Stimulated activated CD4-positive, alpha-beta T cell treated with anti-CD3 and anti-CD28 coated beads, TNF-alpha, amount 100 ng/mL, for 24 hours (primary cell): ENCODE results near the gene COL8A2.

Source experiments
- DNase-seq, 3 experiments: peaks; one replicate each; pipeline ENCODE4 v3.0.0-alpha.2; 2020; ENCODE audit warnings: low read depth in 3 of 3

COL8A2 gene

DNA sequence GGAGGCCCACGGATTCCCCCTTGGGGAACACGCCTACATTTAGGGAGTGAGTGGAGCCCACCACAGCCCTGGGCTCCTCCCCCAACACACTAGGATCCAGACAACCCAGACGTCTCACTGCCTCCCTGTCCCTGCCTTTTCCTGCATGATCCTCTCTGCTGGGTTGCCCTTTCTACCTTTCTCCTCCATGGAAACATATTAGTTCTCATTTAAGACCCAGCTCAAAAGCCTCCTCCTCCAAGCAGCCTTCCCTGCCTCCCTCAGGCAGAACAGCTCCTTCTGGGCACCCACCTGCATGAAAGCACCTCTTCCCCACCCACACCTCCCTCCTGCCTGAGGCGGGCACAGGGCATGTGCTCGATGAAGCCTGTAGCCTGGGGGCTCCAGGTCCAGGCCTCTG, 10.7 kb downstream of the COL8A2 start:
- DNase-seq = no peak

DNA sequence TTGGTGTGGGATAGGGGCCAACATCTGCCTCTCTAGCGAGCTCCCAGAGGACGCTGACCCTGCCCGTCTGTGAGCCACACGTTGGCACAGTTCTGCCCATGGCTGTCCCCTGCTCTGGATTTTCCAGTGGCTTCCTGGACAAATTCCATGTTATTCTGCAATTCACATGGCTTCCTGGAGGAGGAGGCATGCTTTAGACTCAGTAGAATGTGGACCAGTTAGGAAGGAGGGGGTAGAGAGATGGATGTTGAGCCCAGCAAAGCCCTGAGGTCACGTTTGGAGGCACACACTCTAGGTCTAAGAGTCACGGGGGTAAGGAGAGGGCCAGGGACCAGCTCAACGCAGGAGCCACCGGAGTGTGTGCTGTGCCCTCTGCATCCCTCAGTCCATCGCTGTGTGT, 12.2 kb downstream of the COL8A2 start:
- no peak for DNase-seq

GRCh38 chr1:36111151-36111550, 13.9 kb downstream of the COL8A2 start:
- DNase-seq = no peak

DNA sequence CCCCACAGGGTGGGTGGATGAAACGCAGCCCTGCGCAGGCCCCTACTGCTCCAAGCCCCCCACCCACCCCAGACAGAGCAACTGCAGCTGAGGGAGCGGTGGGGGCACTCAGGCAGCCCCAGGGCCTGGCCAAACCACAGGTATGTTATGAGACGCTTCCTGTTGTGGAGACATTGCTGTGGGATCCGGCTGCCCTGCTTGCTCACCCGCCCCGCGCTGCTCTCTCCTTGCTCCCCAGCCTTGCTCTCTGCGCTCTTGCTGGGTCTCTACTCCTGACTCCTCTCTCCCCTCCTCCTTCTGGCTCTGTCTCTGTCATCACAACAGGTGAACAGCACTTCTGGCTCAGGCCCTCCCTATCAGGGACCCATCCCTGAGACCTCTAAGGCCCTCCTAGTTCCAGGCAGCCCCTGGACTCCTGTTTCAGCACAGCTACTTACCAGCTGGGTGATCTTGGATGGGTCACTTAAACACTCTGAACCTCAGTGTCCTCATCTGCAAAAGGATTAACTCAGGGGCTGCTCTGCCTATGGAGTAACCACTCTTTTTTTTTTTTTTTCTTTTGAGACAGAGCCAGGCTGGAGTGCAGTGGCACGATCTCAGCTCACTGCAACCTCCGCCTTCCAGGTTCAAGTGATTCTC, 15.9 kb downstream of the COL8A2 start:
- DNase-seq = no peak

DNA sequence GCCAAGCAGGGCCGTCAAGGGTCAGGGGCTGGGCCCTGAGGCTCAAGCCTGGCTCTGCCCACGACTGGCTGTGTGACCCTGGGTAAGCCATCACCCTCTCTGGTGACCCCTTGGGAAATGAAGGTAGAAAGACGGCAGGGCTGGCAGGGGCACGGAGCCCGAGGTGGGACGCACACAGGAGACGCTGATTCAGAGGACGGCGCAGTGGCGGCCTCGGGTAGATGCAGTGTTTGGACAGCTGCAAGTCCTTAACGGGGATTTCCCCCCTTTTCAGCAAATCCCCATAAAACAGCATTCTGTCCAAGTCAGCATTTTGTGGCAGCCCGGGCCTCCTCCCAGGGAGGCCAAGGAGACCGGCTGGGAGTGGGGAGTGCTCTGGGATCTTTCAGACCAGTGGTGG, 16.7 kb downstream of the COL8A2 start:
- DNase-seq = no peak

DNA sequence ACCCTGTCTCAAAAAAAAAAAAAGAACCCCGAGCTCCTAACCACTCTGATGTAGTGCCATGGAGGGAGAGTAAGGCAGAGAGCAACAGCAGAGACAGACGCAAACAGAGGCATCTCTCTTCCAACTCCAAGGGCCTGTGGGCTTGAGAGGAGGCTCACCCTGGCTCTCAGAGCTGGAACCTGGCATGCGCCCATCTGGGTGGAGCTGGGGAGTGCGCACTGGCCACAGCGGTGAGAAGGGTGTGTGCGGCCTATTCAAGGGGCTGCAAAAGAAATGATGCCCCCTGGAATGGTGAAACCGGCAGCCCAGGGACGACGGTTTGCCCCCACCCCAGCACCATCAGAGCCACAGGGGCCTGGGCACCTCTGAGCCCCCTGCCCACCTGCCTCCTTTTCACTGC, 17.6 kb downstream of the COL8A2 start:
- DNase-seq = no peak

GRCh38 chr1:36106269-36106668, 18.8 kb downstream of the COL8A2 start:
- no peak for DNase-seq

DNA sequence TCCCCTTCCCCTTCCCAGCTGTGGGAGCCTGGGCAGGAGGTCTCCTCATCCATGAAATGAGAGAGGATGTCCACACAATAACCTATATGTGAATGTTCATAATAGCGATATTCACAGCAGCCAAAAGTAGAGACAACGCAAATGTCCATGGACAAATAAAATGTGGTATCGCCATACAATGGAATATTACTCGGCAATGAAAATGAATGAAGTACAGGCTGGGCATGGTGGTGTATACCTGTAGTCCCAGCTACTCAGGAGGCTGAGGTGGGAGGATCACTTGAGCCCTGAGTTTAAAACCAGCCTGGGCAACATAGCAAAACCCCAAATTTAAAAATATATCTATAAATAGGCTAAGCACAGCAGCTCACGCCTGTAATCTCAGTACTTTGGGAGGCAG, 23.5 kb downstream of the COL8A2 start:
- no peak for DNase-seq

DNA sequence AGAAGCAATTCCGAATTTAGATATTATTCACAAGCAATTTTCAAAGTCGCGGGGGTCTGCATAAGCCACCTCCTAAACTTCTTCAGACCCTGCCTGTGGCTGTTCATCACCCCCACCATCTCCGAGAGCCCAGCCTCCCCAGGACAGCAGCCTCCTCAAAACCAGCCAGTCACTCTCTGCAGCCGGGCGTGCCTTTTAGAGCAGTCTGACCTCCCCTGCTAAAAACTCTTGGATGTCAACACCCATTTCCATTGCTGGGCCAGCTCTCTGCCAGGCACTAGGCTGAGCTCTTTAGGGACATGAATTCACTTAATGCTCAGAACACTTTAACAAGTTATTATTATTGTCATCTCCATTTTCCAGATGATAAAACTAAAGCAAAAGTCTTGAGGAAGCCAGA, 24.6 kb downstream of the COL8A2 start:
- no peak for DNase-seq

DNA sequence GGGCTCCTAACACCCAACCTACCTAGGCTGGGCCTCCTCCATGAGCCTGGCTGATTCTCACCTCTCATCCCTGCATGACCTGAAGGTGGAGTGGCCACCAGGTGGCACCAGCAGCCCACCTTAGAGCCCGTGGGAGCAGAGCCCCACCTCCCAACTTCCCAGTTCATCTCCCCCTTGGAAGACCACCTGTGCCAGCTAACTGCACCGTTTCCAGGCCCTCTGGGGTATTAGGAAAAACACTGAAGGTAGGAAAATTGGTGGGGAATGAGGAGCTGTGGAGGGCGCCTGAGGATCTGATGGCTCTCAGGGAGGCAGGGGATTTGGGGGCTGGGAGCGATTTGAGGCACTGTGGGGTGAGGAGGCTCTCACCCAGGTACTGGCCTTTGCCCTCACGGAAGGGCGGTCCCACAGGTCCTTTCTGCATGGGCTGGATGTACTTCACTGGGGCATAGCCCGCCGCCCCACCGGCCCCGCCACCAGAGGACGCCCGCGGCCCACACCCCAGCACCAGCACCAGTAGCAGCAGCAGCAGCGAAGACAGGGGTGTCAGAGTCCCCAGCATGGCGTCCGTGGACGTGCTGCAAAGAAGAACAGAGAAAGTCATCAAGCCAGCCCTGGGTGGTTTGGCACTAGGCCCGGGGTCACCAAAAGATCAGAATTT, 25.2 kb downstream of the COL8A2 start:
- peak; percentile 57 to 75 (median 65) for DNase-seq

DNA sequence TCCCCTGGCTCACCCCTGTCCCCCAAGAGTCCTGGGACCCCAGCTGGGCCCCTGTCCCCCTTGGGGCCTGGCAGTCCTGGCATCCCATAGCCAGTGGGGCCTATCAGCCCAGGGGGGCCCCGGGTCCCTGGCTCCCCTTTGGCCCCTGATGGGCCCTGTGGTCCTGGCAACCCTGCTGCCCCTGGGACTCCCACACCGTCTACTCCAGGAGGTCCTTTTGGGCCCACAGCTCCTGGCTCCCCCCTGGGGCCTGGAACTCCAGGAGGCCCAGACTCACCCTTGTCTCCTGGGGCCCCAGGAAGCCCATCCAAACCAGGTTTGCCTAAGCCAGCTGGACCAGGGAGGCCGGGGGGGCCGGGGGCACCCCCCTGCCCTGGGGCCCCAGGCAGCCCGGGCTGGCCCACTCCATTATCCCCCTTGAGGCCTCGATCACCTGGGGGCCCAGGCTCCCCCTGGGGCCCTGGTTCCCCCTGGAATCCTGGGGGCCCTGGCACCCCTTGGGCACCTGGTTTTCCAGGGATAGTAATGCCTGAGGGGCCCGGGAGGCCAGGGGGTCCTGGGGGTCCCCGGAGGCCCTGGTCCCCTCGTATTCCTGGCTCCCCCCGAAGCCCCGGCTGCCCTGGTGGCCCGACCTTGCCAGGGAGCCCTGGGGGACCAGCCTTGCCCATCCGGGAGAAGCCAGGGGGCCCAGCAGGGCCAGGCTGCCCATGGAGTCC, 26.2 kb downstream of the COL8A2 start:
- DNase-seq = no peak

DNA sequence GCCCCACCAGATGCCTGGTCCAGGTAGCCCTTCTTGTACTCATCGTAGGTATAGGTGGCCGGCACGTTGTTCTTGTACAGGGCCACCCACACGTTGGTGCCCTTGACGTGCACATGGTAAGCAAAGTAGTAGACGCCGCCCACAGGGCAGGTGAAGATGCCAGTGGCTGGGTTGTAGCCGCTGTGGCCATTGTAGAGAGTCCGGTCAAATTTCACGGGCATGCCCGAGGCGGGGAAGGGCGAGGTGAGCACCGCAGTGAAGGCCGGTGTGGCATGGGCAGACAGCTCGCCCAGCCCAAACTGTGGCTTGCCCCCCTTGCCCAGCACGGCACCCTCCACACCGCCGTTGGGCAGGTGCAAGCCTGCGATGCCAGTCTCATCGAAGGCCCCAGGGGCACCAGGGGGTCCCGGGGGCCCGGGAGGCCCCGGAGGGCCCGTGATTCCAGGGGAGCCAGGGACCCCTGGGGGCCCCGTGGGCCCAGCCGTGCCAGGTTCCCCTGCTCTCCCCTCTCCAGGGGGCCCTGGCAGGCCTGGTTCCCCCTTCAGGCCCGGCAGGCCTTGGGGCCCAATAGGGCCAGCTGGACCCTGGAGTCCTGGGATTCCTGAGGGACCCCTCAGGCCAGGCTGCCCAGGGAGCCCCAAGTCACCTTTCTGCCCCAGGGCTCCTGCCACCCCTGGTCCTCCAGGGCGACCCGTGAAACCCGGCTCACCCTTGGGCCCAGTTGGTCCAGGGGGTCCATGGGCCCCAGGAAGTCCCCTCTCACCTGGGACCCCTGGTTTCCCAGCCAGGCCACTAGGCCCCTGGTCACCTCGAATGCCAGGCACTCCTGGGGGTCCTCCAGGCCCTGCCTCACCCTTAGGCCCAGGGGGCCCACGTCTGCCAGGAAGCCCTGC, 27.1 kb downstream of the COL8A2 start:
- no peak for DNase-seq

- DNase-seq = no peak
Measured at GRCh38 chr1:36096500-36097432, 28.3 kb downstream of the COL8A2 start.

DNA sequence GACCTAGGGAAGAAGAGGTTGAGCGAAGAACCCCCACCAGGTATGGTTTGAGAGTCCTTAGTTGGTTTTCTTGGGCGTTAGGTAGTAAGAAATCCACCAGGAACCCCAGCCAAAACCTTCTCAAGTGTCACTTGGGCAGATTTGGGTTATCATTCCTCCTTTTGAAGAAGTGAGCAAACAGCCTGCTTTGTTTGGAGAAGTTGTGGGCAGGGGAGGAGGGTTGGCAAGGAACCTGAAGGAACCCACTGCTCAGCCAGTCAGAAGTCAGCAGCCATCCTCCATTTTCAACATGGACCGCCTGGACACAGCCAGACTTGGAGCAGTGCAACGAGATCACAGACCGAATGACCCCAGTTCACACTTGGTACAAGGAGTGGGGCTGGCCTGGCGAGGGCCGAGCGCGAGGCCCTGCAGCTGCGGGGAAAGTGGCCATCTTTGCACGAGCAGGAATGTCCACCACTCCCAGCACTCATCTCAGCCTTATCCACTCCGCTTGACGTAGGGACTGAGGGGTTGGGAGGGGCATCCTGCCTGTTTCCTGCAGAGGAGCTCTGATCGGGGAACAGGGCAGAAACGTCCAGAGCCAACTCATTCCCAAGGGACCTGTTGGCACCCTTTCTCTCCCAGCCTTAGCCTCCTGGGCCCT, 29.1 kb downstream of the COL8A2 start:
- DNase-seq = no peak

- no peak for DNase-seq
Measured at GRCh38 chr1:36094621-36095061, 30.4 kb downstream of the COL8A2 start.

DNA sequence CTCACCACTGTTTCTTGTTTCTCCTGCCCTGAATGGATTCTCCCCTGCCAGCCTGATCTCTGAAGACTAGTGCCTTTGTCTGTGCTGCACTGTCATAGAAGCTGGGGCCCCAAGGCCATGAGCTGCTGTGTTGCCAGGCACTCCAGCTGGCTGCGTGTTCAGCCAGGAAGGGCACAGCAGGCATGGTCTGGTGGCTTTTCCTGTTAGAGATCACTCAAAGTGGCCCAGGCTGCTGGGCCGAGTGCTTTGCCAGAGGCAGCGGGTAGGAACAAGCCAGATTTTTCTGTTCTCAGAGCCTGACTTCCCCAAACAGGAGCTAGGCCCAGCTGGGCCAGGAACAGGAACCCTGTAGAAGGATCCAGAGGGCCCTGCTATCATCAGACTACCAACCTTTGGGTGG, 31.1 kb downstream of the COL8A2 start:
- DNase-seq = no peak

GRCh38 chr1:36093226-36093625, 31.8 kb downstream of the COL8A2 start:
- no peak for DNase-seq

DNA sequence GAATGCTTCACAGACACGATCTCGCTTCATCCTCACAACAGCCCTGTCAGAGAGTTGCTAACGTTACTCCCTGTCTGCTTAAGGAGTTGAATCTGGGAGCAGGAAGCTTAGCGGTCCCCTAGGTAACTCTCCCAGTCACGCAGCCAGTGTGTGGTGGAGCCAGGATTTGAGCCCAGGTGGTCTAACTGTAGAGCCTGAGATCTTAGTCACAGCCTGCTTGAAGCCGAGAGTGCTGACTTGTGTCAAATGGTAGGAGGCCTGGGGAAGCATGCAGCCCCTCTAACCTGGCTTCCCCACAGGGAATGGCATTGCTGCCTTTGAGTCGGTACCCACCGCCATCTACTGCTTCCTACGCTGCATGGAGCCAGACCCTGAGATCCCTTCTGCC, 32.2 kb downstream of the COL8A2 start:
- DNase-seq = no peak

- no peak for DNase-seq
Measured at GRCh38 chr1:36092166-36092797, 32.7 kb downstream of the COL8A2 start.

DNA sequence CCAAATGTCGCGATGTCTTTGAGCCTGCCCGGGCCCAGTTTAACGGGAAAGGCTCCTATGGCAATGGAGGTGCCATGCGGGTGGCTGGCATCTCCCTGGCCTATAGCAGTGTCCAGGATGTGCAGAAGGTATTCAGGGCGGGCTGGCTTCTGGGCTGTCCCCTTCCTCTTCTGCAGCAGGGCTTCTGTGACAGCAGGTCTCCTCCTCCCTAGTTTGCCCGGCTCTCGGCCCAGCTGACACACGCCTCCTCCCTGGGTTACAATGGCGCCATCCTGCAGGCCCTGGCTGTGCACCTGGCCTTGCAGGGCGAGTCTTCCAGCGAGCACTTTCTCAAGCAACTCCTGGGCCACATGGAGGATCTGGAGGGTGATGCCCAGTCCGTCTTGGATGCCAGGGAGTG, 33.3 kb downstream of the COL8A2 start:
- no peak for DNase-seq
